Measurements from ENCODE around the gene CRIM1. TPM values are rescaled to one million over a fixed set of nuclear protein-coding genes. Genes with fewer than 3 reads are reported as not detected.

The CRIM1 gene
- total RNA-seq, 1 donor from 2014 or later, result 3.1 TPM

DNA sequence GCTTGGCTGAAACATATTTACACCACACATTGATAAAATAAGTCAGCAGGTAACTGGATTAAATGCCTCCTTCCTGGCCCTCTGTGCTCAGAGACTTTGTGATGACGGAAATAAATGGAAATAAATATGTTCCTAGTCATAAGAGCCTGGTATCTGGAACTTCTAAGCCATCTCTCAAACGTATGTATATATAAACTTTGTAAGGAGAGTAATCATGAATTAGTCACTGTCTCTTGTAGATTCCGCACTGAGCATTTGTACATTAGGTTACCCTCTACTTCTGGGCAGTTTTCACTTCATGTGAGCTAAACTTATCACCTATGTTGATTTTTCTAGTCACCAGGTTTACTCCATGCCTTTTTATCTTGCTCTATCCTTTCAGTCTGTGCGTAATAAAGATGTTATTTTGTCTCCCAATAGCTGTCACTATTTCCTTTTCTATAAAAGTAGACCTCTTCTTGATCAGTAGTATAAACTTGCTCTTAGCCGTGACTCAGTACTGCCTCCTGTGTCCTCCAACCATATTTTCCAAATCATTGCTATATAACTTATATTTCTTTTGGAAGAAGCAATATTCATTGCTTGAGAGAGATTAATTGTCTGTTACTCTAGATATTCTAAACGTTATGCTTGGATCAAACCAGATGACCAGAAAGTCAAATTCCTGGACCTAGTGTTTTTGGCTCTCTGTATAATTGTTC lies 189.2 kb downstream of the CRIM1 start:
- intact Hi-C loops (cut with micrococcal nuclease), result no loop called here

DNA sequence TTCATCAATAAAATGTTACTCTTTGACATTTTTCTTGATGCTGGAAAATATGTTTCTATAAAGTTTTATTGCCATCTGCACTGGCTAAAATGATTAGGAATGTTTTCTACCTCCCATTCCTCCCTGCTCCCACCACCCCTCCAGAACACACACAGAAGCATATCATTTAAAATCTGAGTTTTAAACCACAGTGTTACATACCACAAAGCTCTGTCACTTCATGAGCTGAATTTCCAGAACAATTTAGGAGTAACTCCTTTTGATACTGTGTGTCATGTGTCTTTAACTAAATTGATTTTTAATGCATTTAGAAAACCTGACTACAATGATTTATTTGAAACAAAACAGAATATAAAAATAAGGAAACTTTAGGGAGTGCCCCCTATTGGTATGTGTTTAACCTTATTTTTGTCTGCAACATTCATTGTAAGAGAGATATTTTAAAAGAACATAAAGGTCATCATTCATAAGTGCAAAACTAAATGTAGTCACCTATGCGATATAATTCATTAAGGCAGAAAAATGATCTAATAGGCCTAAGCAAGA lies 190.4 kb downstream of the CRIM1 start:
- intact Hi-C loops (cut with micrococcal nuclease), result no loop called here

GRCh38 chr2:36547906-36548305 lies 192.3 kb downstream of the CRIM1 start:
- intact Hi-C loops (cut with micrococcal nuclease), result no loop called here

DNA sequence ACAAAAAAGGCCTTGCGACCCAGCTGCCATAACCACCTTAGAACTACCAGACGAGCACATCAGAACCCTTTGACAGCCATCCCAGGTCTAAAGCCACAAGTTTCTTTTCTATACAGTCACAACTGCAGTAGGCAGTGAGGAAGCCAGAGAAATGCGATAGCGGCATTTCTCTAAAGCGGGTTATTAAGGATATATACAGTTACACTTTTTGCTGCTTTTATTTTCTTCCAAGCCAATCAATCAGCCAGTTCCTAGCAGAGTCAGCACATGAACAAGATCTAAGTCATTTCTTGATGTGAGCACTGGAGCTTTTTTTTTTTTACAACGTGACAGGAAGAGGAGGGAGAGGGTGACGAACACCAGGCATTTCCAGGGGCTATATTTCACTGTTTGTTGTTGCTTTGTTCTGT lies 193.6 kb downstream of the CRIM1 start:
- intact Hi-C loops (cut with micrococcal nuclease), result no loop called here

GRCh38 chr2:36550006-36550405 lies 194.4 kb downstream of the CRIM1 start:
- intact Hi-C loops (cut with micrococcal nuclease), result no loop called here

DNA sequence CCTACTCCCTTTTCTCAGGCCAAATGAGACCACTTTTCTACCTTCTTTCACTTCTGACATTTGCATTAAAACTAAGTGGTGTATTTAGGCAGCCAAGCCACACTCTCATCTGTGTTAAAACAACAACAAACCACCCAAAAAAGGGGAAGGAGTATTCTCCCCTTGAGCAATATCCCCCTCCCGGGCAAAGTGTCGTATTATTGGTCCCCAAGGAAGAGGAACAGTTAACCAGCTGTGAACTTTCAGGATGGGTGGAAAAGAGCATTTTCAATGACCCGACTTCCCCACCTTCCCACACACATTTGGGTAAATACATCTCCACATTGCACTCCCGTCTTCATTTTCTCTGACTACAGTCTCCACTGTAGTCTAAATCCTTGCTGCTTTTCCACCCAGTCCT lies 198.1 kb downstream of the CRIM1 start:
- intact Hi-C loops (cut with micrococcal nuclease), result no loop called here

GRCh38 chr2:36554531-36554930 lies 199.0 kb downstream of the CRIM1 start:
- intact Hi-C loops (cut with micrococcal nuclease), result no loop called here

GRCh38 chr2:36555789-36556188 lies 200.2 kb downstream of the CRIM1 start:
- intact Hi-C loops (cut with micrococcal nuclease), result no loop called here

GRCh38 chr2:36556842-36557241 lies 201.3 kb downstream of the CRIM1 start:
- intact Hi-C loops (cut with micrococcal nuclease), result no loop called here

GRCh38 chr2:36559221-36559942 lies 203.8 kb downstream of the CRIM1 start:
- intact Hi-C loops (cut with micrococcal nuclease), result no loop called here

DNA sequence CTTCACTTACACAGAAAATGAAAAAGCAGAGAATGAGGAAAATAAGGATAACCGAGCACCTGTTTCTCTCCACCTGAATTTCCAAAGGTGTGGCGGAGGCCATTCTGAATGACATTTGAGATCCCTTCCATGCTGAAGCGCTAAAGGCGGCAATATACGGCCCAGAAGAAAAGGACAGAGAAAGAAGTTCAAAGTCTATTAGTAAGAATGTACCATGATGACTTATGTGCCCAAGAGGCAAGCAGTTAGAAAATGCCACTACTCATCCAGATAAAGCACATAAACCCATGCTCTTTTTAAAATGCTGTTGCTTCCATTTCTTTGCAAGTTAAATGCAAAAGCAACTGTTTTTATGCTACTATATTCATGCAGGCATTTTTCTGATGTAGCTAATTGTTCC lies 205.1 kb downstream of the CRIM1 start:
- intact Hi-C loops (cut with micrococcal nuclease), result no loop called here

DNA sequence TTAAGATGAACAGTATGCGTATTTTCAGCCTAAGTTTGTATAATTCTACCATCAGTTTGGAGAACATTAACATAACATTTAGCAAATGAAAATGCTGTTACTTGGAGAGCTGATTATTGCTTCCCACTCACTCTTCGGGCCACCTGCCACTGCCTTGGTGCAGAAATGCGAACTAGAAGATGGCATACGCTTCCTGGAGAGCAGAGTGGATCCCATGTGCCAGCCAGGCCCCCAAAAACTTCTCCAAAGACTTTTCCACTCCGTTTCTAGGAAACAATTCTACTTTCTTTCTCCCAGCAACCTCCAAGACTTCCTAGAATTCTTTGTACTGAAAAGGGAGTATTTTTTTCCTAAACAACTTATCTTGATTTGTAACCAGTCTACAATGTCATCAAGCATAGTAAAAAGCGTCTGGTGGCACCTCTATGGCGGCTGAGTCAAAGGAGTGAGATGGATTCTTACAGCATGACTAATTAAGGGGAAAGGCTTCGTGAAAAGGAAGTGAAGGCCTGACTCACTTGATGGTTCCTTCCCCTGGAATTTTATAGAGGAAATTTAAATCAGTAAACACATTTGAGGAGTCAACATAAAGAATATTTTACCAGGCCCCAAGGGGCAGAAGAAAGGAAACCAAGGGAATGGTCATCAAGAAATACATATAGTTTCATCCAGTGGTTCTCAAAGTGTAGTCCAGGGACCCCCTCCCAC lies 205.8 kb downstream of the CRIM1 start:
- intact Hi-C loops (cut with micrococcal nuclease), result no loop called here

GRCh38 chr2:36562240-36562639 lies 206.7 kb downstream of the CRIM1 start:
- intact Hi-C loops (cut with micrococcal nuclease), result no loop called here

- intact Hi-C loops (cut with micrococcal nuclease), result no loop called here
Observed at GRCh38 chr2:36562973-36563532, 207.5 kb downstream of the CRIM1 start.

DNA sequence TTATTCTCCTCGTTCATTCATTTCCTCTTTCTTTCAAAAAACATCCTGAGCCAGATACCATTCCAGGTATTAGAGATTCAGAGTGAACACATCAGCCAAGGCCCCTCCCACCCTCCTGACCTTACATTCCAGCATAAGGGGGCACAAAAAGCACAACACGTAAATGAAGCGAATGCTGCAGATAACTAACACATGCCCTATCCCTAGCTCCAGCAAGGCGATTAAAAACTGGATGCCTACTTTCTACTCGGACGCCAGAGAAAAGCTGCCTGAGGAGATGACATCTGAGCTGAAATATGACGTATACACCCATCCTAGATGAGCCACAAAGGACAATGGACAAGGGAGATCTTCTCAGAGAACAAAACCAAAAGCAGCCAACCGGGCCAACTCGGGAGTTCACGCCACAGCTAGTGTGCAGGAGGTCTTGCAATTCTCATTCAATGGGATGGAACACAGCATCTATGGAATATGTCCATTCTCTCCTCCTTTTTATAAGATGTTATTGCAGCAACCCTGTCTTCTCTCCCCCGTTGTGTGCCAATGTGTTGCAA lies 208.9 kb downstream of the CRIM1 start:
- intact Hi-C loops (cut with micrococcal nuclease), result no loop called here

- intact Hi-C loops (cut with micrococcal nuclease), result no loop called here
Observed at GRCh38 chr2:36565712-36566111, 210.1 kb downstream of the CRIM1 start.

- intact Hi-C loops (cut with micrococcal nuclease), result no loop called here
Observed at GRCh38 chr2:36566887-36567286, 211.3 kb downstream of the CRIM1 start.

DNA sequence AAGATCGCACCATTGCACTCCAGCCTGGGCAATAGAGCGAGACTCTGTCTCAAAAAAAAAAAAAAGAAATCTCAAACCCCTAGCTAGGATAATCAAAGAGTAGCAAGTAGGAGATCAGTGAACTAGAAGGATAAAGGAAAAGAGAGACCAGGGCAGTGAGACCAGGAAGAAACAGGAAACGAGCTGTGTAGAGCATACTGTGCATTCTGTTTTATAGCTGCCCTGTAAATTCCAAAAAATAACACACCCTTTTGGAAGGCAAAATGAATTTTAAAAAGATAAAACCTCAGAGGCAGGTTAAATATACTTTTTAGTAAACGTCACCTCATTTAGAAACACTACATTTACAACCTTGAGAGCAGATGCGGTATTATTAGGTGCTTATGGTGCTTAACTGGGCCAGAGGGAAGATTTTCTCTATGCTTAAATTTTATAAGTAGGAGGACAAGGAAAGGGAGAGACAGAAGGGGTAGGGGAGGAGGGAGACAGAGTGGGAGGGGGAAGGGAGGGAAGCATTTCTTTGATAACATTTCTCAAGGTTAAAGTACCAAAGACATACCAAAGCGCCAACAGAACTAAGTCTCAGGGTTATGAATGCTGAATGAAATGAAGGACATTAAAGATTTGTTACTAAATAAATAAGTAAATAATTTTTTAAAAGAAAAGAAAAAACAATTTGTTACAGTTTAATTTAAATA lies 212.3 kb downstream of the CRIM1 start:
- intact Hi-C loops (cut with micrococcal nuclease), result no loop called here

- intact Hi-C loops (cut with micrococcal nuclease), result no loop called here
Observed at GRCh38 chr2:36568516-36569246, 213.1 kb downstream of the CRIM1 start.

GRCh38 chr2:36569267-36569856 lies 213.8 kb downstream of the CRIM1 start:
- intact Hi-C loops (cut with micrococcal nuclease), result no loop called here
